ENCODE data around the gene DRC7. TPM values are rescaled to one million over a fixed set of nuclear protein-coding genes. Genes with fewer than 3 reads are reported as not detected.

The DRC7 gene
- total and polyA plus RNA-seq, 4 donors: 0.06 to 1.8 (median 0.08) TPM; not detected in 1

DNA sequence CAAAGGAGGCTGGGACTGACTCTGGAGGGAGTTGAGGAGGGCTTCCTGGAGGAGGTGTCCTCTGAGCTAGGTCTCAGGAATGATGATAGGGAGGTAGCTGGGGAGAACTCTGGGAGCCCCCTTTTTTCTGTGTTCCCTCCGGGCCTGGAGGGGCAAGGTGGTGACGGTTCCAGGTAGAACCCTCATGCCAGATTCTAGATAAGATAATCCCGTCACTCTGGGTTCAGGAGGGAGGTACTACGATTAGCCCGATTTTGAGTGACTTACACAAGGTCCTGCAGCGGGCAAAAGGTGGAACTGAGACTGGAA is 45.2 kb upstream of the DRC7 start:
- H3K27ac ChIP-seq (ENCODE audit: low read depth in 1 of 2, low read length in 2 of 2): no peak overlapping the region

DNA sequence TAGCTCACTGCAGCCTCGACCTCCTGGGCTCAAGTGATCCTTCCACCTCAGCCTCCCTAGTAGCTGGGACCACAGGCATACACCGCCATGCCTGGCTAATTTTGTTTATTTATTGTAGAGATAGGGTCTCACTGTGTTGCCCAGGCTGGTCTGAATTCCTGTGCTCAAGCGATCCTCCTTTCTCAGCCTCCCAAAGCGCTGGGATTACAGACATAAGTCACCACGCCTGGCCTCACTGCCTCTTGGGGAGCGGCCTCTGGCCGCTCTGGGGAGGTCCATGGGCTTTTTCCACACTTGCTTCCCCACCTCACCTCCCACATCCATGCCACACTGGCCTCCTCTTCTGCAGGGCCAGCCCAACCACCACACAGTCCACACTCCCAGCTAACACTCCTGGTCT is 44.8 kb upstream of the DRC7 start:
- no peak for DNase-seq (ENCODE audit: low spot score)
- Histone ChIP-seq H3K4me3 (ENCODE audit: low read depth in 1 of 3, low read length in 3 of 3) (no peak overlapping the region), H3K27me3 (ENCODE audit: control insufficient read depth in 4 of 4, insufficient read depth in 4 of 4, low read length in 3 of 4) (no peaks in the 10 kb centered on the region), H3K27ac (ENCODE audit: low read depth in 1 of 2, low read length in 2 of 2) (no peak overlapping the region), H3K4me1 (ENCODE audit: control insufficient read depth in 4 of 4, insufficient read depth in 4 of 4, low read length in 3 of 4) (no peaks in the 10 kb centered on the region), H3K9ac (ENCODE audit: low read depth in 1 of 2, low read length in 2 of 2) (no peak overlapping the region), H3K36me3 (ENCODE audit: control insufficient read depth in 4 of 4, insufficient read depth in 3 of 4, low read depth in 1 of 4, low read length in 3 of 4) (no peaks in the 10 kb centered on the region), H3K9me3 (ENCODE audit: control insufficient read depth in 4 of 4, low read length in 3 of 4) (no peaks in the 10 kb centered on the region)
- TF ChIP-seq, protein P1, sequence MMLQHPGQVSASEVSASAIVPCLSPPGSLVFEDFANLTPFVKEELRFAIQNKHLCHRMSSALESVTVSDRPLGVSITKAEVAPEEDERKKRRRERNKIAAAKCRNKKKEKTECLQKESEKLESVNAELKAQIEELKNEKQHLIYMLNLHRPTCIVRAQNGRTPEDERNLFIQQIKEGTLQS (IDR thresholded peaks at IDR 0.05): no peak
- no peak for TF ChIP-seq TAF1 (conservative IDR thresholded peaks at IDR 0.05)
- TF ChIP-seq RXRA (IDR thresholded peaks at IDR 0.05): no peak
- no peak for TF ChIP-seq FOXA1 (IDR thresholded peaks at IDR 0.05)
- TF ChIP-seq HNF4G (IDR thresholded peaks at IDR 0.05): no peak
- no peak for TF ChIP-seq FOXA2 (IDR thresholded peaks at IDR 0.05)
- no peak for TF ChIP-seq JUND (IDR thresholded peaks at IDR 0.05)
- TF ChIP-seq, protein P2, sequence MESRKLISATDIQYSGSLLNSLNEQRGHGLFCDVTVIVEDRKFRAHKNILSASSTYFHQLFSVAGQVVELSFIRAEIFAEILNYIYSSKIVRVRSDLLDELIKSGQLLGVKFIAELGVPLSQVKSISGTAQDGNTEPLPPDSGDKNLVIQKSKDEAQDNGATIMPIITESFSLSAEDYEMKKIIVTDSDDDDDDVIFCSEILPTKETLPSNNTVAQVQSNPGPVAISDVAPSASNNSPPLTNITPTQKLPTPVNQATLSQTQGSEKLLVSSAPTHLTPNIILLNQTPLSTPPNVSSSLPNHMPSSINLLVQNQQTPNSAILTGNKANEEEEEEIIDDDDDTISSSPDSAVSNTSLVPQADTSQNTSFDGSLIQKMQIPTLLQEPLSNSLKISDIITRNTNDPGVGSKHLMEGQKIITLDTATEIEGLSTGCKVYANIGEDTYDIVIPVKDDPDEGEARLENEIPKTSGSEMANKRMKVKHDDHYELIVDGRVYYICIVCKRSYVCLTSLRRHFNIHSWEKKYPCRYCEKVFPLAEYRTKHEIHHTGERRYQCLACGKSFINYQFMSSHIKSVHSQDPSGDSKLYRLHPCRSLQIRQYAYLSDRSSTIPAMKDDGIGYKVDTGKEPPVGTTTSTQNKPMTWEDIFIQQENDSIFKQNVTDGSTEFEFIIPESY (IDR thresholded peaks at IDR 0.05): no peak
- WGBS: 92% methylated on average over 7 of the region's 7 CpGs

More for the DNA sequence above, 45.2 kb upstream of the DRC7 start:
- no peak overlapping the region for H3K4me3 ChIP-seq (ENCODE audit: low read depth in 1 of 3, low read length in 3 of 3)
- H3K9ac ChIP-seq (ENCODE audit: low read depth in 1 of 2, low read length in 2 of 2): no peak overlapping the region
- no peaks in the 10 kb centered on the region for H3K27me3 ChIP-seq (ENCODE audit: control insufficient read depth in 4 of 4, insufficient read depth in 4 of 4, low read length in 3 of 4)
- H3K36me3 ChIP-seq (ENCODE audit: control insufficient read depth in 4 of 4, insufficient read depth in 3 of 4, low read depth in 1 of 4, low read length in 3 of 4): no peaks in the 10 kb centered on the region
- 74% methylated on average over 6 of the region's 6 CpGs for WGBS
- TF ChIP-seq JUND (IDR thresholded peaks at IDR 0.05): no peak
- no peak for TF ChIP-seq RXRA (IDR thresholded peaks at IDR 0.05)
- TF ChIP-seq, protein P3, sequence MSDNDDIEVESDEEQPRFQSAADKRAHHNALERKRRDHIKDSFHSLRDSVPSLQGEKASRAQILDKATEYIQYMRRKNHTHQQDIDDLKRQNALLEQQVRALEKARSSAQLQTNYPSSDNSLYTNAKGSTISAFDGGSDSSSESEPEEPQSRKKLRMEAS (IDR thresholded peaks at IDR 0.05): no peak
- TF ChIP-seq NR2F2 (IDR thresholded peaks at IDR 0.05): no peak
- TF ChIP-seq, protein P1 (IDR thresholded peaks at IDR 0.05): no peak
- TF ChIP-seq, protein P4, sequence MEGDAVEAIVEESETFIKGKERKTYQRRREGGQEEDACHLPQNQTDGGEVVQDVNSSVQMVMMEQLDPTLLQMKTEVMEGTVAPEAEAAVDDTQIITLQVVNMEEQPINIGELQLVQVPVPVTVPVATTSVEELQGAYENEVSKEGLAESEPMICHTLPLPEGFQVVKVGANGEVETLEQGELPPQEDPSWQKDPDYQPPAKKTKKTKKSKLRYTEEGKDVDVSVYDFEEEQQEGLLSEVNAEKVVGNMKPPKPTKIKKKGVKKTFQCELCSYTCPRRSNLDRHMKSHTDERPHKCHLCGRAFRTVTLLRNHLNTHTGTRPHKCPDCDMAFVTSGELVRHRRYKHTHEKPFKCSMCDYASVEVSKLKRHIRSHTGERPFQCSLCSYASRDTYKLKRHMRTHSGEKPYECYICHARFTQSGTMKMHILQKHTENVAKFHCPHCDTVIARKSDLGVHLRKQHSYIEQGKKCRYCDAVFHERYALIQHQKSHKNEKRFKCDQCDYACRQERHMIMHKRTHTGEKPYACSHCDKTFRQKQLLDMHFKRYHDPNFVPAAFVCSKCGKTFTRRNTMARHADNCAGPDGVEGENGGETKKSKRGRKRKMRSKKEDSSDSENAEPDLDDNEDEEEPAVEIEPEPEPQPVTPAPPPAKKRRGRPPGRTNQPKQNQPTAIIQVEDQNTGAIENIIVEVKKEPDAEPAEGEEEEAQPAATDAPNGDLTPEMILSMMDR (IDR thresholded peaks at IDR 0.05; ENCODE audit: low read depth, low read length, missing input control): no peak
- no peak for TF ChIP-seq RAD21 (IDR thresholded peaks at IDR 0.05)
- no peak for TF ChIP-seq FOXA2 (IDR thresholded peaks at IDR 0.05)
- no peaks in the 10 kb centered on the region for H3K9me3 ChIP-seq (ENCODE audit: control insufficient read depth in 4 of 4, low read length in 3 of 4)
- no peaks in the 10 kb centered on the region for H3K4me1 ChIP-seq (ENCODE audit: control insufficient read depth in 4 of 4, insufficient read depth in 4 of 4, low read length in 3 of 4)
- DNase-seq (ENCODE audit: low spot score): no peak
